ENCODE data around the gene TMEM259.

TMEM259 gene

DNA sequence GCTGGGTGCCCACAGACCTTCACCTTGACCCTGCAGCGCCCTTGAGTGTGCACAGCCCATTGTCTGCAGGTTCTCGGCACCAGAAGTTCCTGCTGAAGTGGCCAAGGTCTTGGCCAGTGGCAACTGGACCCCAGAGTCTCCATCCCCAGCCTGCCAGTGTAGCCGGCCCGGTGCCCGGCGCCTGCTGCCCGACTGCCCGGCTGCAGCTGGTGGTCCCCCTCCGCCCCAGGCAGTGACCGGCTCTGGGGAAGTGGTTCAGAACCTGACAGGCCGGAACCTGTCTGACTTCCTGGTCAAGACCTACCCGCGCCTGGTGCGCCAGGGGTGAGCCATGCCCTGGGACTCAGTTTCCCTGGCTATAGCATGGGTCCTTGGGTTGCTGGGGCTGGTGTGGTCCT, 34.1 kb upstream of the TMEM259 start:
- DNase-seq = no peak

DNA sequence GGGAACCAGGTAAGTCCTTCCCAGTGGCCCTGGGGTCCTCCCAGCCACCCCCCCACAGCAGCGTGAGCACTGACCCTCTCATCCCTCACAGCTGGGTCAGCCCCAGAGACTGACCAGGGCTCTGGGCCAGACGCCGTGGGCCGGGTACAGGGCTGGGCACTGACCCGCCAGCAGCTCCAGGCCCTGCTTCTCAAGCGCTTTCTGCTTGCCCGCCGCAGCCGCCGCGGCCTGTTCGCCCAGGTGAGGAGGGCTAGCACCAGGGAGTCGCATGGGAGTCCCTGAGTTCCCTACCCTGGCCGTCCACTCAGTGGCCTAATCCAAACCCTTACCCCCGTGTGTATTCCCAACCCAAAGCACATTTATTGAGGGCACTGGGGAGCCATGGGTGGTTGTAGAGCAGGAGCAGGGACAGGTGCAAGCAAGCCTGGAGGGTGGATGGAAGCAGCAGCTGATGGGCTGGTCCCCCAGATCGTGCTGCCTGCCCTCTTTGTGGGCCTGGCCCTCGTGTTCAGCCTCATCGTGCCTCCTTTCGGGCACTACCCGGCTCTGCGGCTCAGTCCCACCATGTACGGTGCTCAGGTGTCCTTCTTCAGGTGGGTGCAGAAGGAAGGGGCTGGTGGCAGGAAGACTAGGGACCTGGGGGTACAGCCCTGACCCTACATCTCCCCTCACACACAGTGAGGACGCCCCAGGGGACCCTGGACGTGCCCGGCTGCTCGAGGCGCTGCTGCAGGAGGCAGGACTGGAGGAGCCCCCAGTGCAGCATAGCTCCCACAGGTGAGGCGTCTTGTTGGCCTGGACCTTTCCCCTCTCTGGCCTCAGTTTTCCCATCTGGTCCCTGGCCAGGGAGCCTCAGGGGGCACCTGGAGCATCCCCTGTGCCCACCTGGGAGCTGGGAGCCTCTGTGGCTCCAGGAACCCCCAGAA, 33.4 kb upstream of the TMEM259 start:
- DNase-seq = no peak

DNA sequence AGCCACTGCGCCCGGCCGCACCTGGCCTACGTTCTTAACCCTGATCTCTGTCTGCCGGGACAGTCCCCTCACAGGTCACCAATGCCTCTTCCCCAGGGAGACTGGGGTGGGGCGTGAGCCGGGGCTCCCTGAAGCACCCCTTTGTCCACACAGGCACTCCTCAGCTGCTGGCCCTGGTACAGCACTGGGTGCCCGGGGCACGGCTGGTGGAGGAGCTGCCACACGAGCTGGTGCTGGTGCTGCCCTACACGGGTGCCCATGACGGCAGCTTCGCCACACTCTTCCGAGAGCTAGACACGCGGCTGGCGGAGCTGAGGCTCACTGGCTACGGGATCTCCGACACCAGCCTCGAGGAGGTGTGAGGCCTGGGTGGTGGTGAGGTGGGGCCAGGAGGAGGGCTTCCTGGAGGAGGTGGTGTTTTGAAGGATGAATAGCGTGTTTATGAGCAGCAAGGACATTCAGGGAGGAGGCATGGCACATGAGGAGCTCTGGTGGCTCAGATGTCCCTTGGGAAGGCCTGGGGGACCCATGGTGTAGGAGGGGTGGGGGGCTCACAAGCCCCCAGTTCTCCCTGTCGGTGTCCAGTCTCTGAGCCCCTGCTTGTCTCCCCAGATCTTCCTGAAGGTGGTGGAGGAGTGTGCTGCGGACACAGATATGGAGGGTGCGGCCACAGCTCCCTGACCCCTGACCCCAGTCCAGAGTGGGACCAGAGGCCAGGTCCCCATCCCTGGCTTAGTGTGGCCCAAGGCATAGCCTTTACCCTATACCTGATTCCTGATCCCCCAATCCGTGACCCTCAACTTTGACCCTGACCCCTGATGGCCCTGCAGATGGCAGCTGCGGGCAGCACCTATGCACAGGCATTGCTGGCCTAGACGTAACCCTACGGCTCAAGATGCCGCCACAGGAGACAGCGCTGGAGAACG, 32.5 kb upstream of the TMEM259 start:
- no peak for DNase-seq

DNA sequence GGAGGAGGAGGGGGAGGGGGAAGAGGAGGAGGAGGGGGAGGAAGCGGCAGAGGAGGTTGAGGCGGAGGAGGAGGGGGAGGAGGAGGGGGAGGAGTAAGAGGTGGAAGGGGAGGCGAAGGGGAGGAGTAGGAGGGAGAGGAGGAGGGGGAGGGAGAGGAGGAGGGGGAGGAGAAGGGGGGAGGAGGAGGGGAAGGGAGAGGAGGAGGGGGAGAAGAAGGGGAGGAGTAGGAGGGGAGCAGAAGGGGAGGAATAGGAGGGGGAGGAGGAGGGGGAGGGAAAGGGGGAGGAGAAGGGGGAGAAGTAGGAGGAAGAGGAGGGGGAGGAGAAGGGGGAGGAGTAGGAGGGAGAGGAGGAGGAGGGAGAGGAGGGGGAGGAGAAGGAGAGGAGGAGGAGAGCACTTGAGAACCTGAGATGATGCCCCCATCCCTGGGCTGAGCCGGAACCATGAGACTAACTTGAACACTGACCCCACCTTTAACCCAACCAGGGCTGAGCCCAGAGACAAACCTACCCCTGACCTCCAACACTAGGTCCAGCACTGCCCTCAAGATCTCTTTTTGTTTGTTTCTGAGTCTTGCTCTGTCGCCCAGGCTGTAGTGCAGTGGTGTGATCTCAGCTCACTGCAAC, 31.5 kb upstream of the TMEM259 start:
- no peak for DNase-seq

DNA sequence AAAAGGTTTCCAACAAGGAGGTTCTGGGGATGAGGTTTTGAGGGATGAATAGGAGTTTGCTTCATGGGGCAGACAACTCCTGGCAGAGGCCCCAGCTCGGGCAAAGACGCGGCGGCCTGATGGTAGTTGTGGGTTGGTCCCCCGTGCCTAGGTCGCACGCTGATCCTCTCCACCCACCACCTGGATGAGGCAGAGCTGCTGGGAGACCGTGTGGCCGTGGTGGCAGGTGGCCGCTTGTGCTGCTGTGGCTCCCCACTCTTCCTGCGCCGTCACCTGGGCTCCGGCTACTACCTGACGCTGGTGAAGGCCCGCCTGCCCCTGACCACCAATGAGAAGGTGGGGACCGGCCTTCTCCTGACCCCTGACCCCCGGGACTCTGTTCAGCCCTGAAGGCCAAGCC, 30.9 kb upstream of the TMEM259 start:
- DNase-seq = no peak

DNA sequence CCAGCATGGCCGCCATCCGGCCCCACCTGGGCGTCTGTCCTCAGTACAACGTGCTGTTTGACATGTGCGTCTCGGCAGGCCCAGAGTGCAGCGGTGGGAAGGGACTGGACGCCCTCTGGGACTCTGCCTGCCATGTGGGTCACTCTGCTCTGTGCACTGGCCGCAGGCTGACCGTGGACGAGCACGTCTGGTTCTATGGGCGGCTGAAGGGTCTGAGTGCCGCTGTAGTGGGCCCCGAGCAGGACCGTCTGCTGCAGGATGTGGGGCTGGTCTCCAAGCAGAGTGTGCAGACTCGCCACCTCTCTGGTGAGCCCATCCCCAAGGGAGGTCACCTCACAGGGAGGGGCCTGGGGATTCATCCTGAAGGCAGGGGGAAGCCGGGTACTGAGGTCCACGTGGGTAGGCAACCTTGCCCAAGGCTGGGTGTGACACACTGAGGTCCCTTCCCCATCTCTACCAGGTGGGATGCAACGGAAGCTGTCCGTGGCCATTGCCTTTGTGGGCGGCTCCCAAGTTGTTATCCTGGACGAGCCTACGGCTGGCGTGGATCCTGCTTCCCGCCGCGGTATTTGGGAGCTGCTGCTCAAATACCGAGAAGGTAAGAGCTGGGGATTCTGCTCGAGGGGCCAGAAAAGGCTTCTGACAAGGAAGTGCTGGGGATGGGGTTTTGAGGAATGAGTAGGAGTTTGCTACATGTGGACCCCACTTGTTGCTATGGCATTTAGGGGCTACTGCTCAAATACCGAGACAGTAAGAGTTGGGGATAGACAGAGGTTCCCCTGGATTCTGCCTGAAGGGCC, 30.3 kb upstream of the TMEM259 start:
- DNase-seq = no peak

DNA sequence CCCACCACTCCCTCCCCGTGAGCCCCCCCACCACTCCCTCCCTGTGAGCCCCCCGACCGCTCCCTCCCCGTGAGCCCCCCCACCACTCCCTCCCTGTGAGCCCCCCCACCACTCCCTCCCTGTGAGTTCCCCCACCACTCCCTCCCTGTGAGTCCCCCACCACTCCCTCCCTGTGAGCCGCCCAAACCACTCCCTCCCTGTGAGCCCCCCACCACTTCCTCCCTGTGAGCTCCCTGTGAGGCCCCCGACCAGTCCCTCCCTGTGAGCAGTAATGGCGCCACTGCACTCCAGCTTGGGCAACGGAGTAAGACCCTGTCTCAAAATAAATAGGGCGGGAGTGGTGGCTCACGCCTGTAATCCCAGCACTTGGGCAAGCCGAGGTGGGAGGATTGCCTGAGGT, 28.9 kb upstream of the TMEM259 start:
- no peak for DNase-seq

DNA sequence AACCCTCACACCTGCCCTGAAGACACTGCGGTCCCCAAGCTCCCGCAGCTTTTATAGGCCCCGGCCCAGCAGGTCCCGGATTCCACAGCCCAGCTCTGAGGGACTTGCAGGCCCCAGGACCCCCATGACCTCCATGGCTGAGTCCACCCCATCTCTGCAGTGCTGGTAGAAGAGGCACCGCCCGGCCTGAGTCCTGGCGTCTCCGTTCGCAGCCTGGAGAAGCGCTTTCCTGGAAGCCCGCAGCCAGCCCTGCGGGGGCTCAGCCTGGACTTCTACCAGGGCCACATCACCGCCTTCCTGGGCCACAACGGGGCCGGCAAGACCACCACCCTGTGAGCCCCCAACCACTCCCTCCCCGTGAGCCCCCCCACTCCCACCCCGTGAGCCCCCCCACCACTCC, 28.2 kb upstream of the TMEM259 start:
- no peak for DNase-seq

DNA sequence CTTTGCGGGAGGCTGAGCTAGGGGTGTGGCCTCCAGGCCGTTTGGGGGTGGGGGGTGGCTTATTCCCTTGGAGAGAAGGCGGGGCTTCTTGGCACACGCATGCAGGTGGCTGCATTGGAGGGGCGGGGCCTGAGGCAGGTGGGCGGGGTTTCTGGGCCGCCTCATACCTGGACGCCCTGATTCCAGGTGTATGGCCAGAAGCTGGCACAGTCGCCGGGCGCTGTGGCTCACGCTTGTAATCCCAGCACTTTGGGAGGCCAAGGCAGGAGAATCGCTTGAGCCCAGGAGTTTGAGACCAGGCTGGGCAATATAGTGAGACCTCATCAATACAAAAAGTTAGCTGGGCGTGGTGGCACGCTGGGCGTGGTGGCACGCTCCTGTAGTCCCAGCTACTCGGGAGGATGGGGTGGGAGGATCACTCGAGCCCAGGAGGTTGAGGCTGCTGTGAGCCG, 26.8 kb upstream of the TMEM259 start:
- DNase-seq = no peak

DNA sequence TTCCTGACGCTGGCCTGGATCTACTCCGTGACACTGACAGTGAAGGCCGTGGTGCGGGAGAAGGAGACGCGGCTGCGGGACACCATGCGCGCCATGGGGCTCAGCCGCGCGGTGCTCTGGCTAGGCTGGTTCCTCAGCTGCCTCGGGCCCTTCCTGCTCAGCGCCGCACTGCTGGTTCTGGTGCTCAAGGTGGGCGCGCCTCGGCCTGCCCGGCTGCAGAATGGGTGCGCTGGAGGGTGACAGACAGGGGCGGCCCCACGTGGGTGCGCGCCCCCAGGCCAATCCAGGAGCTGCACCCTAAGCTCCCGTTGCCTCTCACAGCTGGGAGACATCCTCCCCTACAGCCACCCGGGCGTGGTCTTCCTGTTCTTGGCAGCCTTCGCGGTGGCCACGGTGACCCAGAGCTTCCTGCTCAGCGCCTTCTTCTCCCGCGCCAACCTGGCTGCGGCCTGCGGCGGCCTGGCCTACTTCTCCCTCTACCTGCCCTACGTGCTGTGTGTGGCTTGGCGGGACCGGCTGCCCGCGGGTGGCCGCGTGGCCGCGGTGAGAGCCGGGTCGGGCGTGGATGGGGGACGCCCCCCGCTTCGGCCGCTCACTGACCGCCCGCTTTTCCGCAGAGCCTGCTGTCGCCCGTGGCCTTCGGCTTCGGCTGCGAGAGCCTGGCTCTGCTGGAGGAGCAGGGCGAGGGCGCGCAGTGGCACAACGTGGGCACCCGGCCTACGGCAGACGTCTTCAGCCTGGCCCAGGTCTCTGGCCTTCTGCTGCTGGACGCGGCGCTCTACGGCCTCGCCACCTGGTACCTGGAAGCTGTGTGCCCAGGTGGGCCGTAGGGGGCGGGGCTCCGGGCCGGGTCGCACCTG, 26.1 kb upstream of the TMEM259 start:
- DNase-seq = no peak

DNA sequence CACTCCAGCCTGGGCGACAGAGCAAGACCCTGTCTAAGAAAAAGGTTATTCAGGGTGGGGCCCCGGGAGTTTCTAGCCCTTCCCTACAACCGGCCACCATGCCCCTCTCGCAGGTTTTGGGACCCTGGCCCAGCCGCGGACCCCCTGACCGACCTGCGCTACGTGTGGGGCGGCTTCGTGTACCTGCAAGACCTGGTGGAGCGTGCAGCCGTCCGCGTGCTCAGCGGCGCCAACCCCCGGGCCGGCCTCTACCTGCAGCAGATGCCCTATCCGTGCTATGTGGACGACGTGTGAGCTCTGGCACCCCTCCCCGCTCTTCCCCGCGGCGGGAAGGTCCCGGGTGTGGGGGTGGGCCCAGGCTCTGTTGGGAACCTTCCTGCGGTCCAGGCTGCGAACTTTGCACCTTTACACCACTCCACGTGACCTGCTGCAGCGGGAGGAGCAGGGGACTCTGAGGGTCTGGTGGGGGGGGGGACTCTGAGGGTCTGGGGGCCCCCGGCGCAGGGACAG, 25.2 kb upstream of the TMEM259 start:
- DNase-seq = no peak

DNA sequence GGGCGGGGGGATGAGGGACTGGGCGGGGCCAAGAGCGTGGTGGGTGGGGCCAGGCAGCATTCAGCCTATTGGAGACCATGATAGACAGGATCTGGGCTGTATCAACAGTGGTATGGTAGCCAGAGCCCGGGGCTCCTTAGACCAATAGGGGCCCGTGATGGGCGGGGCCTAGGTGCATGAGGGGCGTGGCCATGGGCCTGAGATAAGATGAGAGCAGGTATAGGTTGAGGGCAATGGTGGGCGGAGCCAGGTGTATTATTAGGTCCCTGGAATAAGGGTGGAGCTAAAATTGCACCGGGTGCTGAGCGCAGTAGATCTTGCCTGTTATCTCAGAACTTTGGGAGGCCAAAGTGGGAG, 24.3 kb upstream of the TMEM259 start:
- no peak for DNase-seq

DNA sequence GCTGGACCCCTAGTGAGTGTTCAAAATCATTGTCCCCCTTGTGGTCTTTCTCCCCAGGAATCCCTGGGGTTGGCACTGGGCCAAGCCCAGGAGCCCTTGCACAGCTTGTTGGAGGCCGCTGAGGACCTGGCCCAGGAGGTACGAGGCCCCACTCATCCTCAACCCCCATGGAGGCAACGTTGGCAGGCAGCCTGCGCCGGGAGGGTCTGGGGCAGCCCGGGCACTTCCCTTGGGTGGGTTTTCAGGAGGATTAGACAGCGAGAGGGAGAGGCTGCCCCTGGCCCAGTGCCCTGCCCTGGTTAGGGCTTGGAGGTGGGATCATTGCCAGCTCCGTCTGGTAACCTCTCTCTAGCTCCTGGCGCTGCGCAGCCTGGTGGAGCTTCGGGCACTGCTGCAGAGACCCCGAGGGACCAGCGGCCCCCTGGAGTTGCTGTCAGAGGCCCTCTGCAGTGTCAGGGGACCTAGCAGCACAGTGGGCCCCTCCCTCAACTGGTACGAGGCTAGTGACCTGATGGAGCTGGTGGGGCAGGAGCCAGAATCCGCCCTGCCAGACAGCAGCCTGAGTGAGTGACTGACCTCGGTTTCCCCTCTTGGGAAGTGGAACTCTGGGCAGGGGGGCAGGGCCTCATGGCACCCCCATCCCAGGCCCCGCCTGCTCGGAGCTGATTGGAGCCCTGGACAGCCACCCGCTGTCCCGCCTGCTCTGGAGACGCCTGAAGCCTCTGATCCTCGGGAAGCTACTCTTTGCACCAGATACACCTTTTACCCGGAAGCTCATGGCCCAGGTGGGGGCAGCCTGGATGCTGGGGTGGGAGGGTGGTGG, 22.0 kb upstream of the TMEM259 start:
- DNase-seq = no peak

DNA sequence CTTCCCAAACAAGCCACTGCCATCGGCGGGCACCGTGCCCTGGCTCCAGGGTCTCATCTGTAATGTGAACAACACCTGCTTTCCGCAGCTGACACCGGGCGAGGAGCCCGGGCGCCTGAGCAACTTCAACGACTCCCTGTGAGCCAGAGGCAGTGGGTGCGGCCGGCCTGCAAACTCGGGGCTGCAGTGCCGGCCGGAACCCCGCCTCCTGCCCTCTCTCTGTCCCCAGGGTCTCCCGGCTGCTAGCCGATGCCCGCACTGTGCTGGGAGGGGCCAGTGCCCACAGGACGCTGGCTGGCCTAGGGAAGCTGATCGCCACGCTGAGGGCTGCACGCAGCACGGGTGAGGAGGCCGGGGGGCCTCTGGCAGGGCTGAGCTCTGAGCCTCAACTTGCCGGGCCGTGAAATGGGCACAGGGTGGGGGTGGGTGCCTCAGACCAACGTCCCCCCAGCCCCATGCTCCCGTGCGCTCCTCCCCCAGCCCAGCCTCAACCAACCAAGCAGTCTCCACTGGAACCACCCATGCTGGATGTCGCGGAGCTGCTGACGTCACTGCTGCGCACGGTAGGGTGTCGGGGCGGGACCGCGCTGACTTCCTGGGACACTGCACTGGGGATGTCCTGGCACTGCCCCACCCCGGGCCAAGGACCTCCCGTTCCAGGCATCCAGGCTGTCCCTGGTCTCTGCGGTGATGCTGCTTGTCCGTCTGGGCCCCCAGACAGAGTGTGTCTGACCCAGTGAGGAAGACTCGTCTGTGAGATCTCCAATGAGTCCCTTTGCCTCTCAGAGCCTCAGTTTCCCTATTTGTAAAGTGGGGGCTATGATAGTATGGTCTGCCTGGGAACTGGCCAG, 21.1 kb upstream of the TMEM259 start:
- DNase-seq = no peak

DNA sequence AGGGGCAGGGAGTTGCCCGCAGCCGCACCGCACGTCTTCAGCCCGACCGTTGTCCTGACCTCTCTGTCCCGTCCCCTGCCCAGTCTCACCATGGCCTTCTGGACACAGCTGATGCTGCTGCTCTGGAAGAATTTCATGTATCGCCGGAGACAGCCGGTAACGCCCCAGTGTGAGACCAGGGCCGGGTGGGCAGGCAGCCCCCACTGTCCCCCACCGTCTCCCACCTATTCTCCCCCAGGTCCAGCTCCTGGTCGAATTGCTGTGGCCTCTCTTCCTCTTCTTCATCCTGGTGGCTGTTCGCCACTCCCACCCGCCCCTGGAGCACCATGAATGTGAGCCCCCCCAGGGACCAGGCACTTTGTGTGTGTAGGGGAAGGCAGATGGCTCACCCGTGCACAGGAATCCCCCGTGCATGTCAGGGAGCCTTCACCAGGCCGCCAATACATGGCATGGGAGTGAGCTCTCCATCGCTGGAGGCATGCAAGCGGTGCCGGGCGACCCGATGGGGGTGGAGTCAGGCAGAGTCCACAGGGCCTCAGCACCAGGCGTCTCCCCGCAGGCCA, 20.4 kb upstream of the TMEM259 start:
- DNase-seq = no peak

DNA sequence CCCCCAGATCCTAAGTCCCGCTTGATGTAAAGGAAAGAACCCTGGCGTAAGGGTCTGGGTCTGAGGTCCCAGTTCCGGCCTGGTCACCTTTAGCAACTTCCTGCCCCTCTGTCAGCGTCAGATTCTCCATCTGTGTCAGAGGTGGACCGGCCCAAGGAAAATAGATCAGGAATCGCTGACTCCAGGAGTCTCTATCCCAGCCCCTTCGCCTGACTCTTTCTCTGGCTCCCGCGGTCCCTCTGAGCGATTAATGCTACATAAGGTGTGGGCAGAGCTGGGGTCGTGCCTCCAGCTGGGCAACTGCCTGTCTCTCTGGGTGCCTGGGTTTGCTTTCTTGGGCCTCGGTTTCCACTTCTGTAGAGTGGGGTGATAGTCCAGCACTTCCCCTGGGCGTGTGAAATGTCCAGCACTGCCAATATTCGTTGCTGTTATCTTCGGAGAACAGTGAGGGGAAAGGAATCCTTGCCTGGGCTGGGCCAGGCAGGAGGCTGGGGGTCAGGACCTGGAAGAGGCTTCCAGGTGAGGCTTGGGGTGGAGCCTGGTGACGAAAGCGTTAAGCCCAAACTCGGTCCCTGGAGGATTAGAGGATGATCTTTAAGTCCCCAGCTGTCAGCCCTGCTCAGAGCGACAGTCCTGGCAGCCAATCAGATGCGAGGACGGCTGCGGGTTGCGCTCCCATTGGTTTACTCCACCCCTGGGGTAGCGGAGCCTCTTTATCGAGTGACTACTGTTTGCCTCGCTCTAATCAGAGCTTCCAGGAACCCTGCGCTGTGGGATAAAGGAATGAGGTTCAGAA, 19.8 kb upstream of the TMEM259 start:
- DNase-seq = peak; percentile 47

DNA sequence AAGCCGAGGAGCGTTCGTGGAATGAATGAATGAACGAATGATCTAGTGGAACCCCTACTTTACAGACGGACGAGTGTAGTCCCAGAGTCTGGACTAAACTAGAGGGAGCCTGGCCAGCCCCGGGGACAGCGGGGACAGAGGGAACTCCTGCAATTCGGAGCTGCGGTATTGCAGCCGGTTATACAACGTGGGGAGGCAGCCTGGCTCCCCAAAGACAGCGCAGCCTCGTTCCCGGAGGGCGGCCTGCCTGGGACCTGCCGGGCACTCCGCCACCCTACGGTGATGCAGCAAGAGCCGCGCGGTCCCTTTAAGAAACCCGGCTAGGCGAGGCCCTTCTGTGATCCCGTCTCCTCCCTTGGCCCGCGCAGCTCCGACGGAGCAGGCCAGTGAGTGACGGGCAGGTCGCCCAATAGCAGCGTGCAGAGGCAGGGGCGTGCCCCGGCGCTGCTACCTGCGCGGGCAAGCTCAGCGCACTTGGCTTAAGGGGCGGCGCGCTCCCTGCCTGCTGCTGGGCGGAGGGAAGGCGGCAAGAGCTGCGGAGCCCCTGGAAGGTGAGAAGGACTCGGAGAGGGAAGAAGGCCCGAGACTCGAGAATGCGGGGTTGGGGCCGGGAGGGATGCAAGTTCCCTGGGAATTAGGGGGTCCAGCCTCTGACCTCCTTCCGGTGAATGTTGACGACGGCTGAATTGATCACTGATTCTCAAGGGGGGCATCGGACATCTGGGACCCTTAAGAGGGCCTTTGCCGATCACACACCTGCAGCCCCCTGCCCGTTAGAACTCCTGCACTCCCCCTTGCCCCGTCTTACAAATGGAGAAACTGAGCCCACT, 18.9 kb upstream of the TMEM259 start, which contains the start of gene ABCA7:
Gene ABCA7, plus strand, starts transcription at position 462 of the 830 bp plus-strand sequence. CDS start 1,255 bp downstream, outside the sequence.
- DNase-seq = peak; percentile 86
